GM19468 (cell line): Measurements from ENCODE around the gene SYMPK.

Source experiments
- ATAC-seq: cut with Tn5 transposase; IDR thresholded peaks from one replicate; pipeline ENCODE4 v1.9.1; 2021; ENCODE audit warnings: mild to moderate bottlenecking, moderate library complexity, moderate number of reproducible peaks; ENCODE audit not compliant: unreplicated experiment; ENCODE audit errors: extremely low read depth

SYMPK gene

DNA sequence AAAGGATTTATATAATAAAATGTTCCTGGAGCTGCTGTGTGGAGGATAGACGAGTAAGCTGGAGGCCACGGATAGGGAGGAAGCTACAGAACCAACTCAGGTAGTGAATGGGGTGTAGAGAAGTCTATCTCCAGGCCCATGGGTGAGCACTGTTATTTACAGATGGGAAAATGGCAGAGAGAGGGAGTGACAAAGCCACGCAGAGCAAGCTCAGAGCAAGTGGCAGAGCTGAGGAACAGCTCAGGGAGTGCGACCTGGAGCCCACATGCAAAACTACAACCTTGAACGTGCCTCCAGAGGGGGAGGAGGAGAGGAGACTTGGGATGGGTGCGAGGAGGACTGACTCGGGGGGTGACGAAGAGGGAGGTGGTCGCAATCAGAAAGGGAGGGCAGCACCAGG lies 34.4 kb downstream of the SYMPK start:
- ATAC-seq: no peak

DNA sequence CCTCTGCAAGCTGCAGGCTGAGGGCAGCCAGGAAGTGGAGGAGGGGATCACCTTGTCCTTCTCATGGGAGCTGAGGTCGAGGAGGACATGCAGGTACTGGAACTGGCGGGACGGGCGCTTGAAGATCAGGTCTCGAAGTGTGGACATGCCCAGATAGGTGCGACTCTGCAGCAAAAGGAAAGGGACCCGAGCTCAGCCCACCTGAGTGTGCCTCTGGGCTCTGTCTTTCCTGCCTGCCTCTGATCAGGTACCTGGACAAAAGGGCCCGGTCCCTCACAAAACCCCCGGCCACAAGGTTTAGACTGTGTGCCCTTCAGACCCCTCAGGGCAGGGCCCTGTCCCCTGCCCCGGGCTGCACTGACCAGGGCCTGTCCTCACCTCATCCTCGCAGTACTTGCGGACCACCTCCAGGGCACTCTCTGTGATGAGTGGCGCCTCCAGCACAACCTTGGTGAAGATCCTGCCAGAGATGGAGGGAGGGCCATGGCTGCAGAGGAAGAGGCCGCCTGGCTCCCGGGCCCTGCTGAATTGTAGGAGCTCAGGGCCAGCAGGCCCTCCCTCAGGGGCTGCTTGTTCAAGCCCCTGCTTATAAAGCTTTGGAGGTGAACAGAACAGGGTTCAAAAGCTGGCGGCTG lies 35.4 kb downstream of the SYMPK start:
- no peak for ATAC-seq

DNA sequence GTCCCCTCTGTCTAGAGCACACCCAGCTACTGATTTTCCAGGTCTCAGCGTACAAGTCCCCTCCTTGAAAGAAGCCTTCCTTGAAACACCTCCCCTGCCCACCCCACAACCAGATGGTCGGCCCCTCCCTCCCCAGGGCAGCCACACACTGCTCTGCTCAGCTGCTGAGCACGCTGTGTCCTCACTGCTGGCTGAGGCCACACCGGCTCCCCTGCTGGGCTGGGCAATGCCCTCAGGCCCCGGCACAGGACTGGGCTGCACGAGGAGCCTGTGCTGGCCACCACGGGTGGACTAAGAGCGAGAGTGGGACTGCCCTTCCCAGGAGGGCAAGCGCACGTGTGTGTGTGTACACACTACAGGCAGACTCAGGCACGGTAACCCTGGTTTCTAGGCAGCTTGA lies 36.0 kb downstream of the SYMPK start:
- ATAC-seq: no peak

DNA sequence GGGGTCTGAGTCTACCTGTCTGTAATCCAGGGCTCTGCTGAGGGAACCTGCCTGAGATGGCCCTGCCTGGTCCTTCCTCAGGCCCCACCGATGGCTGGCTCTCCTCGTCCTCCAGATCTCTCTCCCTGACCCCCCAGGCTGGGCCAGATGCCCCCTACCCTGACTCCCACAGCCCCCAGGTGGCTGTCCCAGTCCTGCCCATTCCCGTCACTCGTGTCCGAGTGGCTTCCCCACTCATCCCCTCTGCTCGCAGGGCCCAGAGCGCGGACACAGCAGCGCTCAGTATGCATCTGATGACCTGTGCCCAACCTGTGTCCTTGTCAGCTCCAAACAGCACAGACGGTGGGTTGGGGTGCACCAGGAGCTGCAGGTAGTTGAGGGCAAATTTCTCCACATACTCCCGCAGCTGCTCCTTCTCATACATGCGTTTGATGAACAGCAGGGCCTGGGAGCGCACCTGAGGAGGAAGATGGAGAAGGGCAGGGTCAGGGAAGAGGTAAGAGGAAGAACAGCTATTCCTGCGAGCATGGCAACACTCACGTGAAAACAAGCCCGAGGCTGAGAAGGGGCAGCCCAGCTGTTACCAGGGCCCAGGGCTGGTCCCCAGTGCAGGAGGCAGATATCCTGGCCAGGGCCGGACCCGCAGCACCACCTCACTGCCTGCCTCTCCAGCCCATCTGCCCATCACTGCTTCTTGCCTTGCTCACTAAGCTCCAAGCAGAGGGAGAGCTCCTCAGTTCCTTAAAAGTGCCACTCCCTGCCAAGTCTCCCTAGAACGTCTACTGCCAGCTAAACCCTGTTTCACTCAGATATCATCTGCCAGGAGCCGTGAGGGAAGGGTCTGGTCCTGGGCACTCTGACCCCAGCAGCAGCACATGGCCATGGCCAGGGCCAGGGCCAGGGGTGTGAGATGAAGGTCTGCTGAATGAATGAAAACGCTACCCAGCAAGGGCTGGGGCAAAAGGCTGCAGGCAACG lies 36.7 kb downstream of the SYMPK start:
- no peak for ATAC-seq

DNA sequence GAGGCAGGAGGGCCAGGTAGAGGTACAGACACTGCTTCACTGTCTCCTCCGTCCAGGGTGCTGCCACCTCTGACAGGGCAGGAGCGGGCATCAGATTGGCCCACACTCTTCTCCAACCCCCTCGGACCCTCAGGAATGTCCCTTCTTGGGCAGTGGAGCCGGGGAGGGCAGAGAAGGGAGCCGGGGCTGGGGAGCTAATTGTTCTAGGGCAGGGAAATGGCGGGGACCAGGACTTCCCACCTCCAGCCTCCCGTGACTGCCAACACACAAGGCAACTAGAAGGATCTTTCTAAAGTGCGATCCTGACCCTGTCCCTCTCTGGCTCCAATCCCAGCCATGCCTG lies 37.7 kb downstream of the SYMPK start:
- no peak for ATAC-seq

DNA sequence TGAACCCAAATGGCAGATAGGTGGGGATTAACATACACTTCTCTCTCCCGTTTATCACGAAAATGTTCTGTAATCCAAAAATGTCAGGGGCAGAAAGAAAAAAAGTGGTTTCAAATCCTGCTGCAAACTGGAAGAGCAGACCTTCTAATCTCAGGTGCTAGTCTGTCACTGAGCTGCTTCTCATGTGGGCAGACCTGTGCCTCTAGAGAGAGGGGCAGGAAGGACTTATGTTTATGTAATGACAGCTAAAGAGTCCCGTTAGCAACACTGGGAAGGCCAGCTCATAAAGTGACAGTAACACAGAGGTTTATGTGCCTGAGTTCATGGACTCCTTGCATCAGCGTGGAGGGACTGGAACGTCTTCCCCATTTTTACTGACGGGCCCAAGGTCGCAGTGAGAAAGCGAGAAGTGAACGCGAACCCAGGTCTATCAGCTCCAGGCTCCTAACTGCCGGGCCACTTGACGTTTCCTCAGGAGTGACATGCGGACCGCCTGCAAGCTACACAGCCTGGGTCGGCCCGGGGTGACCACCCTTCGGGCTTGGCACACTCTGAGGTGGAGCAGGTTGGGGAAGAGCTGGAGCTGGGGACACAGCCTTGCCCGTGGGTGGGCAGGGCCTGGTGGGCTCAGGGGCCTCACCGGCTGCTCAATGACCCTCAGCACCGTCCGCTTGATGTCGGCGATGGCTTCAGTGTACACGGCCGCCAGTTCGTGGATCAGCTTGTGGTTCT lies 38.2 kb downstream of the SYMPK start:
- ATAC-seq: no peak

DNA sequence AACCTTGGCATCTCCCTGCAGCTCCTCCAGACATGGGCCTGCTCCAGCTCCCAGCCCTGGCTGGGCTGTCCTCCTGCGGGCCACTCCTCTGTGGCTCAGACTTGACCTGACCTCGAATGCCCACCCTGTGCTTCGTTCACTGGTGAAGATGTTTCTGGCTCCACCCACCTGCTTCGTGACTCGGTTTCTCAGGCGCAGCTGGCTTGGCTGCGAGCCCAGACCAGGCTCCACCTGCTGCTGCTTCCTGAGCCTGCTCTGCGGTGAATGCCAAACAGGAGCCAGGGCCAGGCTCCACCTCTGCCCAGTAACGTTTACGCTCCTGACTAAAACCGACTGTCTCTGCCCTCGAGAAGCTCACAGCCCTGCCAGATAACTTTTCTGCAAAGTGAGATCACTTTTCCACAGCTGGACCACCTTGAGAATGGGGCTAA lies 38.9 kb downstream of the SYMPK start:
- ATAC-seq: no peak

DNA sequence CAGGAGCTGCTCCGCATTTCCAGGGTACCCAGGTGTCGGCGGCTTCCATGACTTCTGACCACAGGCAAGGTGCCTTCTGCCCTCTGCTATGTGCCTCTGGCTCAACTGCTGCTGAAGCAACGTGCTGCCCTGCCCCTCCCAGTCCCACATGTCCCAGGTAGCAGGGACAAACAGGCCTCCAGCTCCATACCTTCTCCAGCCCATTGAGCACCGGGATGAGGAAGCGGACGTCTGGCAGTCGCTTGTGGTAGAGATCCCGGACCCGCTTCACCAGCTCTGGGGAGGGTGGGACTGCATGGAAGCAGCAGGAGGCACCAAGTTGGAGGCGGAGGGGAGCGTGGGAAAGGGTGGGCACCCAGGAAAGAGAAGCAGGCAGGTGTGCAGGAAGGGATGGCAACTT lies 39.8 kb downstream of the SYMPK start:
- ATAC-seq: no peak

DNA sequence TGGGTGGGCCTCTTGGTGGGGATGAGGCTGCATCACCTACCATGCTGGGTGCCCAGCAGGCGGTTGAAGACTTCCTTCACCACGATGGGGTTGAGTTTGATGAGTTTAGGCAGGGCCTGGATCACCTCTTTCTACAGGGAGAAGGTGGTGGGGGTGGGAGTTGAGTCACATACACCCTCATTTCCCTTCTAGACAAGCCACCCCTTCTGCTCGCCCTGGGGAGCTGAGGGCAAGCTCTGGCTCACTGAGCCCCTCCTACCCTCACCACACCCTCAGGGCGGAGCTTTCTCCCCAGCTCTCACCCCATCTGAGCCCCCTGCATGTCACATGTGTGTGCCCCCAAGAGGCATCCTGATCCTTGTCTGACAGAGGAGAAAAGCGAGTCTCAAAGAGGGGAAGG lies 40.2 kb downstream of the SYMPK start:
- ATAC-seq: no peak

DNA sequence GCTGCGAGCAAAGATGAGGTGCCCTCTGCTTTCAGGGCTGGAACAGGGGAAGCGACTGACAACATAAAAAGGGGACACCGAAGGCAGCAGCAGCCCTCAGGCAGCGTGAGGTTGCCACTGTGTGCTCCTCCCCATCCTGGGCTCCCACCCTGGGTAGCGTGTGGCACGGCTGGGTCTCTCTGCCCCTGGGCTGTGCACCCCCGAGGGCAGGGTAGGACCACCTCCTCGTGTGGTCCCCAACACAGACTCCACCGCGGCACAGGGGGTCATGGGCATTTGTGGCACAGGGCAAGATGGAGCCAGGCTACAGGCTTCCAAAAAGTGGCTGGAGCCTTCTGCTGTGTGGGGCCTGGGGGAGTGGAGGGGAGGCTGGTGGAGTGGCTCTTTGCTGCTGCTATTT lies 41.4 kb downstream of the SYMPK start:
- no peak for ATAC-seq

DNA sequence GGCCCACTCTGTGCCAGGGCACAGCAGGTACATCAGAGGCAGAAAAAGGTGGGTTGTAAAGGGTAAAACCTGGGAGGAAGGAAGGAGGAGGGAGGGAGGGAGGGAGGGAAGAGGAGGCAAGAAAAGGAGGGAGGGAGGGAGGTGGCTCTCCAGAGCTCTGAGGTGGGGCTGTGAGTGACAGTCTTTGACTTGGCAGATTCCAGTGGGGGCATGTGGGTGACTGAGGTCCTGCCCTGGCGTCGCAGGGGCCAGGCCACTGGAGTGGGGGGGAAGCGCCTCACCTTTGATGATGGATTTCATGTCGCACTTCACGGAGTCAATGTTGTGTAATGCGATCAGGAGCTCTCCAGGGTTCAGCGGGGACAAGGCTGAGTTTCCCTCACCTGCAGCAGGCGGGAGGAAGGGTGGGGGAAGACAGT lies 41.8 kb downstream of the SYMPK start:
- no peak for ATAC-seq

DNA sequence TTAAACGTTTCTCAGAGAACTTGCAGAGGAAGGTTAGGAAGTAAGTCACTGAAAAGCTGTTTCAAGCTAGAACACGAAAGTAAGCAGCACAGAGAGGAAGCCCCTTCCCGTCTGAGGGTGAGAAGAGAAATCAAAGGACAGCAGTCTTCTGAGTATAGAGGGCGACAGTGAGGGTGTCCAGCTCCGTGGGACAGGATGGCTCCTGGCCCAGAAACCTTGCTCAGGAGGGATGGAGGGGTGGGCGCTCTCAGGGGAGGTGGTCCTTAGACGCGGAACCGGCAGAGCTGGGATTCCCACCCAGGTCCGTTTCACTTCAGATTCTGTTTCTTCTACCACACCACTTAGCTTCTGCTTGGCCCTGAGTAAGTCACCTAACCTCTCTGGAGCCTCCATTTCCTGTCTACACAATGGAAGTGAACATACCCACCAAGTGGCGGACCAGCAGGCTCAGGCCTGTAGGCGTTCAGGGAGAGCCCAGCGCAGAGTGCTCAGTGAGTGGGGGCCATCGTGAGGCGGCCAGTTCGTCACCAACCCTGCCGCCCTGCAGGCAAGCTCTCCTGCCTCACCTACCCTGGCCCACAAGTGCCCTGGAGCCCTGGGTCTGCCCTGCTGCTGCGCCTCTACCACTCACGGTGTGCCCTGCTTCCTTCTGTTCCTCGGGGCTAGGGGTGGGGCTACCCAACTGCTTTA lies 42.4 kb downstream of the SYMPK start:
- ATAC-seq: no peak

DNA sequence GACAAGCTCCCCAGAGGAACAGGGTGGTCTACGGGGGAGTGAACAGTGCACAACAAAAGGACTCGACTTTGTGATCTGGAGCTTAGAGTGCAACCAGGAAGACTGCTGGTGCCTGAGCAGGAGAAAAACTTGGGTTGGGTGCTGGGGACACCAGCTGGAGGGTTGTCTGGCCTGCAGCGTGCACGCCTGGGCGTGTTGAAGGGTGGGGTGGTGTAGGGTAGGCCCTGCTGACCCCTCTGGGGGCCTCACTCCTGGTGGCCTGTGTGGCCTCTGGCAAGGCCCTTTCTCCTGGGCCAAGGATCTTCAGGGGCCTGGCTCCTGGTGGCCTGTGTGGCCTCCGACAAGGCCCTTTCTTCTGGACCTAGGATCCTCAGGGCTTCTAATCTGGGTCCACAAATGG lies 43.2 kb downstream of the SYMPK start:
- ATAC-seq: no peak

DNA sequence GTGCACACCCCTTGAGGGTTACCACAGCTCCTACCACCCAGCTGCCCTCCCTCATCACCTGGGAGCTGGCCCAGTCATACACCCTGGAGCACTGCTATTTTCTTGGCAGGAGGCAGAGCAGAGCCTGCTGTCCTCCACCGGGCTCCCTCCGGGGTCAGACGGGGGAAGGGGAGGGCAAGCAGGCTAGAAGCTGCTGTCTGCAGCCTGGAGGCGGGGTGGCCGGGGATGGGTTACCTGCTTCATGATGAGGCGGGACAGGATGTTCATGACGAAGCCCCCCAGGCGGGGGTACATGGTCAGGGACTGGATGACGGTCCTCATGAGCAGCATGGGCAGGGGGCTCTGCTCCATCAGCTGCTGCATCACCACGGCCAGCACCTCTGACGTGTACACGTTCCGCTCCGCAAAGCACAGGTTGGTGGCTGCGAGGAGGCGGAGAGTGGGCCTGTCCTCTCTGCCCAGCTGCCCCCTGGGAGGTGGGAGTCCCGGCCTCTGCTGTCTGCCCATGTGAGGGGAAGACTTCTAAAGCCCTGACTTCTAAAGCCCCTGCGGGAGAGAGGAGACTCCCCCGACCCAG lies 45.1 kb downstream of the SYMPK start:
- ATAC-seq: no peak

DNA sequence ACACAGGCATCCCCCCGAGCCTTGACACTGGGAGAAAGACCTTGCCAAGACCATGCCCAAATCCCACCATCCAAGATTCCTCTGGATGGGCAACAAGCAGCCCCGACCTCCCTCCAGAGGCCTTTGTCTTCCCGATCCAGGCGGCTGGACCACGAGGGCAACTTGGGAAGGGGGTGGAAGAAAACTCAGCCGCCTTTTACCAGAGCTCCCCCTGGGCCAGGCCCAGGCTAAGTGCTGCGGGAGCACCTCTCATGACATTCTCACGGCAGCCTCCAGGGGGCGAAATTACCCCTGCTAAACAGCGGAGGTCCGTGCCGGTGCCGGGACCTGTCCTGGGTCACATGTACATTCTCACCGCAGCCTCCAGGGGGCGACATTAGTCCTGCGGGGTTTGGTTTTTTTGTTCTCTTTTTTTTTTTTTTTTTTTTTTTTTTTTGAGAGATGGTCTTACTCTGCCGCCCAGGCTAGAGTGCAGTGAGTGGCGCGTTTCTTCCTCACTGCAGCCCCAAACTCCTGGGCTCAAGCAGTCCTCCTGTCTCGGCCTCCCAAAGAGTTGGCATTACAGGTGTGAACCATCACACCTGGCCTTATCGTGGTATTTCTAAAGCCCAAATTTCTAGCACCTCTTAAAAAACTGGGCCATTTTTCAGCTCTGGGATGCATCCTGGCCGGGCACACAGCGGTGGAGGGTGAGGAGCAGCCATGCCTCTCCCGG lies 45.8 kb downstream of the SYMPK start:
- no peak for ATAC-seq

DNA sequence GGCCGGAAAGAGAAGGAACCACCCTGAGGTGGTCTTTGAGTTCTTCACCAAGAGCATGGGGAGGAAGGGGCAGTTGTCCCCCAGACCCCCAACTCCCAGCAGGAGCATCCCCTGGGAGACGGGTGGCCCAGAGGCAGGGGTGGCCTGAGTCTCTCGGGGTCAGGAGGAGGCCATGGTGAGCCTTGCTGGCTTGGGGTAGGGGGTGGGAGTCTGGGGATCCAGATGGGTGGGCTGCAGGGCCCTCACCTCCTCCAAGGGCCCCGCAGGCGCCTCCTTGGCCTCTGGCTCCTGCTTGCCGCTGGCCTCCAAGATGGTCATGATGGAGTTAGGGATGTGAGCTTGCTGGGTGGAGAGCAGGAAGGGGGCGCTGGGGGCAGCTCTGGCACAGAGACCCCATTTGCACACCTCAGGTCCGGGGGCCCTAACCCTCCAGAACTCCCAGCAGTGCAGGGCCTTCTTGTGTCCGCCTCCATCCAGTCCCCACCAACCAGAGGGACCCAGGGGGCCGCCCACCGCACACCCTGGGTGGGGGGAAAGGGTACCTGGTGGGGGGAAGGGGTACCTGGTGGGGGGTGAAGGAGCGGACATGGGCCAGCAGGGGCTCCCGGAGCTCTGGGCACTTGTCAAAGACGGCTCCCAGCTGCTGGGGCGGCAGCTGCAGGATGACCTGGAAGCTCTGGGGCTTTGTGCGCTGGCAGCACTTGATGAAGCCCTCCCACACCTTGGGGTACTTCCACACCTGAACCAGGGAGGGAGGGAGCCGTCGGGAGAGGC lies 46.5 kb downstream of the SYMPK start:
- ATAC-seq: no peak

DNA sequence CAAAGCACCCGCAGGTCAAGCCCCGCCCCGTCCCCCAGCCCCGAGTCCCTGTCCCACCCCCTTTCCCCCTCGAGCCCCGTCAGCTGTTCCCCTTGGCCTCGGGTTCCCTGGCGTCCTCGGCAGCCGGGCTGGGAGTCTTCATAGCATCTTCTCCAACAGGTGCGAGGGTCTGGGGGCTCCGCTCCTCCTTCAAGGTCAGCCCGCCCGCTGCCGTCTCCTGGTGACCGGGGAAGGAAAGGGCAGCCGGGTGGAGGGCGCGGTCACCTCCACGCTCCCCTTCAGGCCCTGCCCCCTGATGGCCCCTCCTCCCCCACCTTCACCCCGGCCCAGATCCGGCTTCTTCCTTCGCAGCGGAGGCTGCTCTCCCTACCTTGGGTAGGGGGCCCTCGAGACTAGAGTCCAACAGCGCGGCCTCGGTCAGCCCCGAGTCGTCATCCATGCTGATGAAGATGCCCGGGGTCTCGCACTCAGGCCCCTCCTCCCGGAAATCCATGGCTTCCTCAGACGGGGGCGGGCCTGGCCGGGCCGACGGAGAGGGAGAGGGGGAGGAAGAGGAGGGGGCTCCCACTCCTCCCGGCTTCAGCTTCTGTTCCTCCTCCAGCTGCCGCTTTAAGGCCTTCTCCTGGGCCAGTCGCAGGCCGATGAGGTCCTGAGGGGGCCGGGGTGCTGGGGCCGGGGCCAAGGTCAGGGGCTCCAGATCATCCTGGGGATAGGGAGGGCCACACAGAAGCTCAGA lies 47.3 kb downstream of the SYMPK start:
- ATAC-seq: no peak

DNA sequence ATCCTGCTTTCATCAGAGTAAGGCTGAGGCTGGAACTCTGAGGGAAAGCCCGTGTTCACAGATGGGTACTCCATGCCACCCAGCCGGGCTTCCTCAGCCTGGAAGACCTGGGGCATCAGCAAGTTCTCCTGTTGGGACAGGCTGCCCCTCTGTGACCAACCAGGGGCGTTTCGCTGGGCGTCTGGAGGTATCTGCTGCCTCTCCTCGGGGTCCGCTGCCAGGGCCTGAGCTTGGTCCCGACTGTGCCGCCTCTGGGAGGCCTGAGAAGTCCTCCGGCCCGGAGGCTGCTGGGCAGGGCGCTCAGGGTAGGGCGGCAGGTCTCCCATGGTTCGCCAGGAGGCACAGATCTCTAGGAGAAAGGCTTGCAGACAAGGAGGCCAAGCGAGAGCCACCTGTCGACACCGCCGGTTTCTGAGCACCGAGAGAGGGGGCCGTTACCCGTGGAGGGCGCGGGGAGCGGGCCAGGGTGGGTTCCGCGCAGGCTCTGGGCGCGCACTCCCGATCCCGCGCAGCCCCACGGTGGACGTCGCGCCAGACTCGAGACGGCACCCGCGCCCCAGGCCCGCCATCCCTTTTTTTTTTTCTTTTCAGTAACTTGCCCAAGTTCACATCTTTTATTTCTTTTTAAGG lies 48.0 kb downstream of the SYMPK start, which contains the start of gene RSPH6A:
TSS of gene RSPH6A (minus strand) at position 458 of the 630 bp plus-strand sequence. CDS start at position 326, 132 bp downstream.
- no peak for ATAC-seq
